Keratinocyte (primary cell): ENCODE data around the gene TGM1. TPM values are rescaled to one million over a fixed set of nuclear protein-coding genes. Genes with fewer than 3 reads are reported as not detected.
A peak's percentile ranks its signal among the peaks of the same experiment; 100 is the strongest.

Experiments used
- DNase-seq: peaks from one replicate; pipeline ENCODE4 v3.0.0-alpha.2; 2011; ENCODE audit warnings: low read depth, missing footprints, low spot score
- FAIRE-seq: peaks from 2 replicates; lab custom pipeline; 2011; peaks lifted over from hg19 to GRCh38; lab: Jason Lieb, UNC
- H2AFZ ChIP-seq: 2 replicates; pipeline ENCODE4 v1.6.0; 2012; ENCODE audit warnings: low read length, control low read depth, inconsistent platforms; ENCODE audit not compliant: control insufficient read depth
- H3K27ac ChIP-seq: 2 replicates; pipeline ENCODE4 v1.5.1; 2011; ENCODE audit warnings: low read length; ENCODE audit not compliant: control insufficient read depth, insufficient read depth
- H3K27me3 ChIP-seq: 3 replicates; pipeline ENCODE4 v1.6.0; 2011; ENCODE audit warnings: low read length; ENCODE audit not compliant: control insufficient read depth, insufficient read depth; ENCODE audit errors: extremely low read depth
- H3K36me3 ChIP-seq, 2 experiments: 2 replicates in 1 of 2; 3 replicates in 1 of 2; pipeline ENCODE4 v1.5.1; 2011; ENCODE audit warnings: low read length in 2 of 2, mild to moderate bottlenecking in 1 of 2; ENCODE audit not compliant: control insufficient read depth in 2 of 2, insufficient read depth in 2 of 2; ENCODE audit errors: extremely low read depth in 1 of 2
- H3K4me1 ChIP-seq: 3 replicates; pipeline ENCODE4 v1.5.1; 2011; ENCODE audit warnings: low read length; ENCODE audit not compliant: control insufficient read depth, insufficient read depth; ENCODE audit errors: extremely low read depth
- H3K4me2 ChIP-seq: 3 replicates; pipeline ENCODE4 v1.6.0; 2011; ENCODE audit warnings: low read depth, low read length; ENCODE audit not compliant: control insufficient read depth, insufficient read depth; ENCODE audit errors: extremely low read depth
- H3K4me3 ChIP-seq, 3 experiments: fragments of 200-600 bp in 1 of 3; sonication (generic) in 1 of 3; 2 replicates in 2 of 3; 3 replicates in 1 of 3; pipeline ENCODE4 v1.5.1; 2011 to 2016; ENCODE audit warnings: low read length in 3 of 3, mild to moderate bottlenecking in 3 of 3, control low read depth in 2 of 3, inconsistent platforms in 1 of 3, low read depth in 1 of 3, mixed read lengths in 1 of 3, mixed run types in 1 of 3, moderate library complexity in 1 of 3; ENCODE audit not compliant: control insufficient read depth in 2 of 3, insufficient read depth in 2 of 3; ENCODE audit errors: extremely low read depth in 1 of 3
- H3K79me2 ChIP-seq: 2 replicates; pipeline ENCODE4 v1.6.0; 2012; ENCODE audit warnings: low read length; ENCODE audit not compliant: control insufficient read depth, insufficient read depth
- H3K9ac ChIP-seq: 3 replicates; pipeline ENCODE4 v1.6.0; 2011; ENCODE audit warnings: low read length; ENCODE audit not compliant: control insufficient read depth, insufficient read depth; ENCODE audit errors: extremely low read depth
- H3K9me1 ChIP-seq: 3 replicates; pipeline ENCODE4 v1.6.0; 2011; ENCODE audit warnings: low read length; ENCODE audit not compliant: control insufficient read depth, insufficient read depth; ENCODE audit errors: extremely low read depth
- H3K9me3 ChIP-seq: 2 replicates; pipeline ENCODE4 v1.5.1; 2012; ENCODE audit warnings: low read depth, low read length; ENCODE audit not compliant: control insufficient read depth
- H4K20me1 ChIP-seq: 3 replicates; pipeline ENCODE4 v1.6.0; 2011; ENCODE audit warnings: low read length; ENCODE audit not compliant: control insufficient read depth, insufficient read depth; ENCODE audit errors: extremely low read depth
- EZH2 ChIP-seq: IDR thresholded peaks from one replicate; pipeline ENCODE4 v1.6.1; 2012; ENCODE audit warnings: inconsistent platforms, mild to moderate bottlenecking, low read length, moderate library complexity
- dilution Hi-C: fragments of 300-500 bp; cut with MboI; formaldehyde crosslinking; loops from one replicate; pipeline ENCODE4 v1.7.0; 2020; ENCODE audit warnings: low sequenced_read_pairs; ENCODE audit not compliant: extremely low pct_ligation_motif_present
- polyA plus RNA-seq, 5 experiments: library from polyadenylated mRNA; depleted of rRNA in 3 of 5; stranded (reverse) in 3 of 5; stranded (forward) in 1 of 5; unstranded in 1 of 5; fragments of >200 nt; gene quantifications; 1 replicate in 1 of 5; 2 replicates in 3 of 5; 3 replicates in 1 of 5; pipeline versions ENCODE4 v1.2.1 to v1.2.3, GENCODE V29; 2011 to 2012; ENCODE audit warnings: missing spikeins in 2 of 5, low read depth in 1 of 5, low replicate concordance in 1 of 5
- TF ChIP-seq, protein P1 (sequence below), 3 experiments: IDR thresholded peaks in 1 of 3; conservative IDR thresholded peaks in 1 of 3; optimal IDR thresholded peaks in 1 of 3; 2 replicates in 2 of 3; 3 replicates in 1 of 3; pipeline versions ENCODE3 to v1.5.1; 2011; ENCODE audit warnings: low read length in 3 of 3, mild to moderate bottlenecking in 3 of 3, moderate library complexity in 2 of 3, control low read depth in 1 of 3, inconsistent platforms in 1 of 3; ENCODE audit not compliant: insufficient read depth in 2 of 3; ENCODE audit errors: extremely low read depth in 1 of 3

TGM1 gene
- polyA plus RNA-seq, 1 donor (not counting 4 experiments of a cell fraction or from before 2014, with no cell fraction given), result 16.1 TPM

DNA sequence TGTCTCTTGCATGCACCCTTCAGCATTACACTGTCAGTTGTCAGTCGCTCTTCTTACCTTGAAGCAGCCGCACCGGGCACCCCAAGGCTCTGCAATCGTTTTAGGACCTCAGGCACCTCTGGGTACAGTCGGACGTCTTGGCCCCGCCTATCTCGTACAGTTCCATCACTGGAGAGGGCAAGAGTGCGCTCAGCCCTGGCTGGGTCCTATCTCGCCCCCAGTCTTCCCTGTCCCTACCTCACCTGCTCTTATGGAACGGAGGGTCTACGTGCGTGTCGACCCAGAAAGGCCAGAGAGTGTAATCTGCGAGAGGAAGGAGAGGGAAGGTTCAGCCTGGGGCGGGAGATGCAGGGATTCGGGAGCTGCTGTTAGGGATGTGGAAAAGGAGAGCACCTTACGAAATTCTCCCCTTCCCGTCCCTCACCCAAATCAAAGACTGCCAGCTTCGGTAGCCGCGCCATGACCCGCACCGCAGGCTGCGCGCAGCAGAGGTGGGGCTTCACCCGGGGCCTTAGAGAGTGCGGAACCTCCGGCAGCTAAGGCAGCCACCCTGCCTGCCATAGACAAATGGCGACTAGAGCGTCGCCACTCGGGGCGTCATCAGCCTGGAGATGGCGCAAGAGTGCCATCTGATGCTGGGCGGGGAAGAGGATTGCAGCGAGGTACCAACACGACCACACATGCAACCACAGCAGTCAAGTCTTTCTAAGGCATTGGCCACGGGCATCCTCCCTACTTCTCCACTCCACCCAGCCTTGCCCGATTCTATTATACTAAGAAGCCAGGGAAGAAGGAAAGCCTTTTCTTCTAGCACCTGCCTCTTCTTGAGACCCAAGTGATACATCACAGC lies 47.3 kb downstream of the TGM1 start, which contains the start of gene MDP1:
Gene MDP1 (minus strand): TSS at position 572 of the 850 bp plus-strand sequence. CDS start 111 bp downstream, at position 461.
- Histone ChIP-seq H3K9ac (peak within 1 kb of the TSS; percentile 80), H3K27ac (peak within 1 kb of the TSS; percentile 81), H3K27me3 (no peaks in the 10 kb centered on the region), H3K9me3 (no peaks in the 10 kb centered on the region), H3K79me2 (peaks cover 27% of the 10 kb centered on the region), H2AFZ (peak within 1 kb of the TSS; percentile 98), H3K36me3 (peaks cover 10 to 14% of the 10 kb centered on the region in 2 experiments), H3K4me1 (peaks cover 12% of the 10 kb centered on the region), H4K20me1 (no peaks in the 10 kb centered on the region), H3K4me2 (peak within 1 kb of the TSS; percentile 94), H3K9me1 (no peaks in the 10 kb centered on the region), H3K4me3 (peak within 1 kb of the TSS; percentile 45 to 92 (median 79))
- DNase-seq (no peak), FAIRE-seq (no peak)
- dilution Hi-C loops, result no loop called here
- TF ChIP-seq, protein P1, sequence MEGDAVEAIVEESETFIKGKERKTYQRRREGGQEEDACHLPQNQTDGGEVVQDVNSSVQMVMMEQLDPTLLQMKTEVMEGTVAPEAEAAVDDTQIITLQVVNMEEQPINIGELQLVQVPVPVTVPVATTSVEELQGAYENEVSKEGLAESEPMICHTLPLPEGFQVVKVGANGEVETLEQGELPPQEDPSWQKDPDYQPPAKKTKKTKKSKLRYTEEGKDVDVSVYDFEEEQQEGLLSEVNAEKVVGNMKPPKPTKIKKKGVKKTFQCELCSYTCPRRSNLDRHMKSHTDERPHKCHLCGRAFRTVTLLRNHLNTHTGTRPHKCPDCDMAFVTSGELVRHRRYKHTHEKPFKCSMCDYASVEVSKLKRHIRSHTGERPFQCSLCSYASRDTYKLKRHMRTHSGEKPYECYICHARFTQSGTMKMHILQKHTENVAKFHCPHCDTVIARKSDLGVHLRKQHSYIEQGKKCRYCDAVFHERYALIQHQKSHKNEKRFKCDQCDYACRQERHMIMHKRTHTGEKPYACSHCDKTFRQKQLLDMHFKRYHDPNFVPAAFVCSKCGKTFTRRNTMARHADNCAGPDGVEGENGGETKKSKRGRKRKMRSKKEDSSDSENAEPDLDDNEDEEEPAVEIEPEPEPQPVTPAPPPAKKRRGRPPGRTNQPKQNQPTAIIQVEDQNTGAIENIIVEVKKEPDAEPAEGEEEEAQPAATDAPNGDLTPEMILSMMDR (optimal IDR thresholded peaks at IDR 0.05 in 1 of 3, IDR thresholded peaks at IDR 0.05 in 1 of 3, conservative IDR thresholded peaks at IDR 0.05 in 1 of 3; ENCODE audit: extremely low read depth in 1 of 3, insufficient read depth in 2 of 3, low read length in 3 of 3), result peak; percentile 46 to 99 (median 71)
- TF ChIP-seq EZH2, result no peak

DNA sequence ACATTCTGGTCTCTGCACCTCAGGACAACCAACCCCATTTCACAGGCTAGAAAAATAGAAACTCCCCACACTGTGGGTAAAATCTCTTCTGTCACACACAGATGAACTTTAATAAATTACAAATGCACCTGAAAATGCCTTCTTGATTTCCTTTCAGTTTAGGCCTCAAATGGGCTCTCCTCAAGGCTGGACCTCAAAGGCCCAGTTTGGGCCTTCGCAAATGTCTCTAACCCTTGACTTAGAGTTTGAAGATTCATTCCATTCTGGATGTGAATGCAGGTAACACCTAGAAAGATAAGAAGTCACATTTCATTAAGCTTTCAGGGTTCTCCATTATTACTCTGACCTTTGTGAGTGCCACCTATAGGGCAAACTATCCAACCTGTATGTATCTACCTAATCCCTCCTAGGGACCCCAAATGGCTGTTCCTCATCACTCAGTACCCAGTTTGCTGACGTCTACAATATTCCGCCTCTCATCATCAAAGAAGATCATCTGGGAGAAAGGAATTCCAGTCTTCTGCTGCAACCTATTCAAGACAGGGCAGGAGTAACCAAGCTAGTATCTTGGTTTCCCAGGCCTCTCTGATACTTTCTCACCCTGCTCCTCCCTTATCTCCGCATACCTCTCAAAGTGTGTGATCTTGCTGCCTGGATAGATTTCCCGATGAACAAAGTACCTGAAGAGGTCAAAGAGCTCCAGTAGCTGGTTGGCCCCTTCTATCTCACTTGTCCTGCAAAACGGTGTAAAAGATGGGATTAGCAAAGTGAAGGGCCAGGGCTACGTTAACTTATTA lies 48.9 kb downstream of the TGM1 start:
- Histone ChIP-seq H3K9me3 (no peaks in the 10 kb centered on the region), H3K27ac (peak overlapping the region; percentile 97), H3K27me3 (no peaks in the 10 kb centered on the region), H2AFZ (peak overlapping the region; percentile 83), H3K9ac (peak overlapping the region; percentile 97), H3K4me3 (peak overlapping the region; percentile 59 to 85 (median 82)), H3K79me2 (peaks cover 12% of the 10 kb centered on the region), H4K20me1 (no peaks in the 10 kb centered on the region), H3K4me1 (peaks cover 12% of the 10 kb centered on the region), H3K36me3 (peaks cover 10 to 24% of the 10 kb centered on the region in 2 experiments), H3K4me2 (peak overlapping the region; percentile 90), H3K9me1 (no peaks in the 10 kb centered on the region)
- DNase-seq (no peak), FAIRE-seq (no peak)
- TF ChIP-seq EZH2, result no peak
- TF ChIP-seq, protein P1 (optimal IDR thresholded peaks at IDR 0.05 in 1 of 3, IDR thresholded peaks at IDR 0.05 in 1 of 3, conservative IDR thresholded peaks at IDR 0.05 in 1 of 3; ENCODE audit: extremely low read depth in 1 of 3, insufficient read depth in 2 of 3, low read length in 3 of 3), result no peak
- dilution Hi-C loops, result no loop called here
